PC-3 (cell line): ENCODE measurements around the gene SGMS1. TPM values are rescaled to one million over a fixed set of nuclear protein-coding genes. Genes with fewer than 3 reads are reported as not detected.
A peak's percentile ranks its signal among the peaks of the same experiment; 100 is the strongest.

Experiments used
- ATAC-seq: fragments of 200-7000 bp; cut with Tn5 transposase; 2 replicates; pipeline ENCODE4 v1.9.1; 2020; ENCODE audit warnings: mild to moderate bottlenecking, moderate library complexity
- BruUV-seq: library from RNA; stranded (reverse); fragments of 400-500 nt; replicated peaks from 2 replicates; lab custom pipeline; 2021; lab: Mats Ljungman, UMichigan
- CTCF ChIA-PET: fragments of 300-600 bp; sonication (Branson Sonifier 250); formaldehyde crosslinking; loops from one replicate; lab custom pipeline; 2022; ENCODE audit warnings: antibody characterized with exemption; lab: Charles Lee
- POLR2A ChIA-PET: fragments of 300-600 bp; sonication (Branson Sonifier 250); formaldehyde crosslinking; loops from one replicate; lab custom pipeline; 2022; ENCODE audit warnings: antibody characterized with exemption; ENCODE audit not compliant: unreplicated experiment; lab: Charles Lee
- DNase-seq: peaks from one replicate; pipeline ENCODE4 v3.0.0-alpha.2; 2015
- H2AFZ ChIP-seq: fragments of 300-600 bp; sonication (generic); 2 replicates; pipeline ENCODE4 v1.6.0; 2016; ENCODE audit warnings: antibody characterized with exemption, low read length
- H3F3A ChIP-seq: fragments of 300-600 bp; sonication (generic); one replicate; pipeline ENCODE4 v1.6.0; 2017; ENCODE audit warnings: antibody characterized with exemption, low read length, control low read depth, mild to moderate bottlenecking; ENCODE audit not compliant: unreplicated experiment
- H3K27ac ChIP-seq: fragments of 300-600 bp; sonication (generic); 2 replicates; pipeline ENCODE4 v1.5.1; 2016; ENCODE audit warnings: mild to moderate bottlenecking, low read length
- H3K27me3 ChIP-seq: fragments of 300-600 bp; sonication (generic); 2 replicates; pipeline ENCODE4 v1.6.1; 2016; ENCODE audit warnings: low read length, mixed read lengths
- H3K36me3 ChIP-seq: fragments of 300-600 bp; sonication (generic); 2 replicates; pipeline ENCODE4 v1.6.1; 2016; ENCODE audit warnings: low read depth, mixed run types, low read length, mixed read lengths
- H3K4me1 ChIP-seq: fragments of 300-600 bp; sonication (generic); 2 replicates; pipeline ENCODE4 v1.5.1; 2016; ENCODE audit warnings: low read length; ENCODE audit not compliant: insufficient read depth
- H3K4me2 ChIP-seq: fragments of 300-600 bp; sonication (generic); 2 replicates; pipeline ENCODE4 v1.6.0; 2016; ENCODE audit warnings: low read length
- H3K4me3 ChIP-seq: fragments of 300-600 bp; sonication (generic); 2 replicates; pipeline ENCODE4 v1.5.1; 2016; ENCODE audit warnings: mild to moderate bottlenecking, low read length, mixed read lengths
- H3K79me2 ChIP-seq: fragments of 300-600 bp; sonication (generic); 2 replicates; pipeline ENCODE4 v1.6.1; 2017; ENCODE audit warnings: low read length, mixed read lengths
- H3K9ac ChIP-seq: fragments of 300-600 bp; sonication (generic); 2 replicates; pipeline ENCODE4 v1.6.0; 2016; ENCODE audit warnings: mild to moderate bottlenecking, low read length
- H3K9me2 ChIP-seq: fragments of 300-600 bp; sonication (generic); replicated peaks from 2 replicates; pipeline ENCODE4 v1.6.1; 2016; ENCODE audit warnings: mixed run types, low read length, mixed read lengths
- H3K9me3 ChIP-seq: fragments of 300-600 bp; sonication (generic); 2 replicates; pipeline ENCODE4 v1.6.1; 2016; ENCODE audit warnings: low read length, mixed read lengths
- H4K20me1 ChIP-seq: fragments of 300-600 bp; sonication (generic); 2 replicates; pipeline ENCODE4 v1.6.1; 2016; ENCODE audit warnings: low read length, mixed read lengths
- EZH2 ChIP-seq: fragments of 300-600 bp; sonication (generic); IDR thresholded peaks from one replicate; pipeline ENCODE4 v1.6.1; 2017; ENCODE audit warnings: antibody characterized with exemption, mild to moderate bottlenecking, low read length; ENCODE audit not compliant: unreplicated experiment
- EZH2phosphoT487 ChIP-seq: fragments of 300-600 bp; sonication (generic); IDR thresholded peaks from 2 replicates; pipeline ENCODE4 v1.6.1; 2018; ENCODE audit warnings: mild to moderate bottlenecking, antibody characterized with exemption, low read length, borderline replicate concordance
- intact Hi-C: fragments of 100-400 bp; cut with micrococcal nuclease; formaldehyde crosslinking; loops from 2 replicates; pipeline ENCODE4 v1.9.0; 2023
- total RNA-seq: library from RNA; depleted of rRNA; stranded (reverse); fragments of >200 nt; gene quantifications from 2 replicates; pipeline ENCODE4 v1.2.3, GENCODE V29; 2014
- TF ChIP-seq, protein P1 (sequence below): fragments of 300-600 bp; sonication (generic); conservative IDR thresholded peaks from 2 replicates; pipeline ENCODE4 v1.5.1; 2017; ENCODE audit warnings: antibody characterized with exemption, low read depth, mild to moderate bottlenecking, low read length

The SGMS1 gene
- total RNA-seq, 1 experiment from 2014 or later = 61.4 TPM

DNA sequence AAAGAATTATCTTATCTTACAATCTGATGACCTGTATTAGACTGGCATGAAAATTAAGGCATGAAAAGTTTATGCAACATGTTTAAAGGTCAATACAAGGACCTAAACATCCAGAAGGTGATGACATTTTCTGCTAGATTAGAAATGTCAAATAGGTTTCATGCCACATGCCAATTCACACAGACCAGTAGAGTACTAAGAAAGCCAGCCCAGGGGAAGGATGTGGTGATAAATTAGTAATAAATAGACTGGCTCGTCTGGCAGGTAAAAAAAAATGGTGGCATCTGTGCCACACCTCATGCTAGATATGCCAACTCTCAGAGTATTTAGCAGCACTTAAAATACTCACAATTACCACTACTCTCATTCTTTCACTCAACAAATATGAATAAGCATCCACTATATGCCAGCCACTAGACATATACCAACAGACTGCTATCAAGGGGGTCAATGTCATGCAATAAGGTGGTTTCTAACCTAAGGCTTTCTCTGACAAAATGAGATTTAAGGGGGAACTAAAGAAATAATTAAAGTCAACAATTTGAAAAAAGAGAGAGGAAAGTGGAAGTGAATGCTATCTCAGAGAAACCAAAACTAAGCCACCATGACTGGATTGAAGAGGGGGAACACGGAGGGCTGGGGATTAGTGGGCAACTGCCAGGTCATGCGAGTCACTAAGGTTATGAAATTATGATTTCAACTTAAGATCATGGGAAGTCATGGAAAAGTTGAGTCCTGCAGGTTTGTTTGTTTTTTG lies 83.5 kb downstream of the SGMS1 start:
- TF ChIP-seq EZH2 (no peak), EZH2phosphoT487 (no peak)
- TF ChIP-seq, protein P1, sequence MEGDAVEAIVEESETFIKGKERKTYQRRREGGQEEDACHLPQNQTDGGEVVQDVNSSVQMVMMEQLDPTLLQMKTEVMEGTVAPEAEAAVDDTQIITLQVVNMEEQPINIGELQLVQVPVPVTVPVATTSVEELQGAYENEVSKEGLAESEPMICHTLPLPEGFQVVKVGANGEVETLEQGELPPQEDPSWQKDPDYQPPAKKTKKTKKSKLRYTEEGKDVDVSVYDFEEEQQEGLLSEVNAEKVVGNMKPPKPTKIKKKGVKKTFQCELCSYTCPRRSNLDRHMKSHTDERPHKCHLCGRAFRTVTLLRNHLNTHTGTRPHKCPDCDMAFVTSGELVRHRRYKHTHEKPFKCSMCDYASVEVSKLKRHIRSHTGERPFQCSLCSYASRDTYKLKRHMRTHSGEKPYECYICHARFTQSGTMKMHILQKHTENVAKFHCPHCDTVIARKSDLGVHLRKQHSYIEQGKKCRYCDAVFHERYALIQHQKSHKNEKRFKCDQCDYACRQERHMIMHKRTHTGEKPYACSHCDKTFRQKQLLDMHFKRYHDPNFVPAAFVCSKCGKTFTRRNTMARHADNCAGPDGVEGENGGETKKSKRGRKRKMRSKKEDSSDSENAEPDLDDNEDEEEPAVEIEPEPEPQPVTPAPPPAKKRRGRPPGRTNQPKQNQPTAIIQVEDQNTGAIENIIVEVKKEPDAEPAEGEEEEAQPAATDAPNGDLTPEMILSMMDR = no peak
- H3K79me2 ChIP-seq = no peaks in the 10 kb centered on the region
- ATAC-seq = no peak
- no peak overlapping the region for H3K4me3 ChIP-seq
- H3K4me2 ChIP-seq = no peak overlapping the region
- H3K9me3 ChIP-seq = no peaks in the 10 kb centered on the region
- BruUV-seq = no TSS peak
- DNase-seq = peak; percentile 38
- no peak overlapping the region for H3K27ac ChIP-seq
- no peaks in the 10 kb centered on the region for H3K27me3 ChIP-seq
- H3K36me3 ChIP-seq = no peaks in the 10 kb centered on the region
- intact Hi-C loops = no loop called here
- H3K4me1 ChIP-seq = no peaks in the 10 kb centered on the region
- H2AFZ ChIP-seq = no peak overlapping the region
- H3F3A ChIP-seq = no peaks in the 10 kb centered on the region
- H3K9ac ChIP-seq = no peak overlapping the region
- no peaks in the 10 kb centered on the region for H3K9me2 ChIP-seq
- CTCF ChIA-PET = no interaction called here
- H4K20me1 ChIP-seq = no peaks in the 10 kb centered on the region
- POLR2A ChIA-PET = no interaction called here

DNA sequence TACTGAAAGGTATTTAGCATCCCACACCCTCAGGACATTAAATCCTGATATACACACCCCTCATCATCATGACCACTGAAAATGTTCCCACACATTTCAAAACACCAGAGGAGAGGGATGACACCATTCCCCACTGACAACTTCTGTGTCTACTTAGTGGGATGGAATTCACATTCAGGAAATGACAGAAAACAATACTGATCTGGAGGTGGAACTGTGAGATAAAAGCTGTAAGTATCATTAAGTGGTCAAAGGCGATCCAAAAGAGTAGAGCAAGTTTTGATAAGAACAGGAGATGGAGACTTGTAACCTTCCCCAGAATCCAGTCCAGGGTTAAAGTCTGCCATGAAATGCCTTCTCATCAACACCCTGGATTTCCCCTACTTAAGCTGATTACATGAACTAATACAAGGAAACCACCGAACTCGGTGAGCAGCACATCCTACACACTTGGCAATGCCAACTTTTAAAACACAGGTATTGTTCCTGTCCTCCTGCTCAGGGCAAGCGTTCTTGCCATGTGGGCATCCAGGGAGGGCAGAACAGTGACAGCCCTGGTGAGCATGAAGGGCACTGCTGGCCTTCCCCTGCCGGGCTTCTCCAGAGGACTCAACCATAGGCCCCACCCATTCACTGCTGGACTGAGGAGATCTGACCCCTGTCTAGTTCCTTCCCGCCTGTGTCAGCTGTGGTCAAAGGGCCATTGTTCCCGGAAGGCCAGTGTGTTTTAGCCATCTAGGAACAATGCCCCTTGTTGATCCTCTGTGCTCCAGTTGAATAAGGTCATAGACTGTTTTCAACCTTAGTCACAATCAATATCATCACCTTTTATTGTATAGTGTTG lies 85.0 kb downstream of the SGMS1 start:
- H3K4me3 ChIP-seq = no peak overlapping the region

More for the DNA sequence above, 85.0 kb downstream of the SGMS1 start:
- POLR2A ChIA-PET = no interaction called here
- Histone ChIP-seq H2AFZ (no peak overlapping the region), H3K9ac (no peak overlapping the region), H3K9me2 (no peaks in the 10 kb centered on the region), H3K27me3 (no peaks in the 10 kb centered on the region), H3K79me2 (no peaks in the 10 kb centered on the region), H3K27ac (no peak overlapping the region), H3K4me2 (no peak overlapping the region), H4K20me1 (no peaks in the 10 kb centered on the region), H3K36me3 (no peaks in the 10 kb centered on the region), H3F3A (no peaks in the 10 kb centered on the region), H3K9me3 (no peaks in the 10 kb centered on the region), H3K4me1 (peaks cover 5% of the 10 kb centered on the region; the same call in 1 of the 2 replicates)
- ATAC-seq = peak; percentile 19; the same call in 1 of the 2 replicates
- intact Hi-C loops = no loop called here
- no TSS peak for BruUV-seq
- CTCF ChIA-PET = no interaction called here
- no peak for DNase-seq
- TF ChIP-seq, protein P1 = no peak
- TF ChIP-seq EZH2 = no peak
- TF ChIP-seq EZH2phosphoT487 = no peak
